LNCaP clone FGC (cell line): ENCODE measurements around the gene CSNK1G1.

Experiments used
- DNase-seq: peaks from one replicate; pipeline ENCODE4 v3.0.0-alpha.2; 2011; ENCODE audit warnings: low read depth
- H3K4me3 ChIP-seq: 2 replicates; pipeline ENCODE4 v1.5.1; 2011; ENCODE audit warnings: mild to moderate bottlenecking, low read depth, low read length, control low read depth
- CTCF ChIP-seq: IDR thresholded peaks from 2 replicates; pipeline ENCODE4 v1.5.1; 2012; ENCODE audit warnings: mild to moderate bottlenecking; ENCODE audit not compliant: control insufficient read depth, insufficient read depth; ENCODE audit errors: extremely low read depth

The CSNK1G1 gene

GRCh38 chr15:64180235-64180824, 175.6 kb downstream of the CSNK1G1 start:
- no peak for DNase-seq
- H3K4me3 ChIP-seq: no peak overlapping the region
- TF ChIP-seq CTCF: no peak

GRCh38 chr15:64166102-64166890, 189.7 kb downstream of the CSNK1G1 start:
- H3K4me3 ChIP-seq: no peak overlapping the region
- no peak for TF ChIP-seq CTCF
- DNase-seq: no peak

- TF ChIP-seq CTCF: no peak
- H3K4me3 ChIP-seq: no peak overlapping the region
- DNase-seq: no peak
Observed at GRCh38 chr15:64164436-64164835, 191.5 kb downstream of the CSNK1G1 start.

- H3K4me3 ChIP-seq: peak overlapping the region; percentile 49
- TF ChIP-seq CTCF: no peak
- no peak for DNase-seq
Observed at GRCh38 chr15:64163659-64164362, 192.2 kb downstream of the CSNK1G1 start.

GRCh38 chr15:64162869-64163658, 192.9 kb downstream of the CSNK1G1 start, which contains the start of gene PPIB:
TSS of gene PPIB (minus strand) at chr15:64163022. CDS start at chr15:64162986, 36 bp downstream.
- DNase-seq: peak; percentile 92
- H3K4me3 ChIP-seq: peak within 1 kb of the TSS; percentile 89
- peak; percentile 68 for TF ChIP-seq CTCF

- H3K4me3 ChIP-seq: peak overlapping the region; percentile 89
- no peak for TF ChIP-seq CTCF
- no peak for DNase-seq
Observed at GRCh38 chr15:64162478-64162868, 193.5 kb downstream of the CSNK1G1 start.
